ENCODE results near the gene TSPAN4. TPM values are rescaled to one million over a fixed set of nuclear protein-coding genes. Genes with fewer than 3 reads are reported as not detected.
A peak's percentile ranks its signal among the peaks of the same experiment; 100 is the strongest.

Gene TSPAN4
- total and polyA plus RNA-seq, 2 of the 13 experiments (the other 11 are each of a cell fraction or from before 2014, with no cell fraction given), result 31.7 to 68.3 TPM

DNA sequence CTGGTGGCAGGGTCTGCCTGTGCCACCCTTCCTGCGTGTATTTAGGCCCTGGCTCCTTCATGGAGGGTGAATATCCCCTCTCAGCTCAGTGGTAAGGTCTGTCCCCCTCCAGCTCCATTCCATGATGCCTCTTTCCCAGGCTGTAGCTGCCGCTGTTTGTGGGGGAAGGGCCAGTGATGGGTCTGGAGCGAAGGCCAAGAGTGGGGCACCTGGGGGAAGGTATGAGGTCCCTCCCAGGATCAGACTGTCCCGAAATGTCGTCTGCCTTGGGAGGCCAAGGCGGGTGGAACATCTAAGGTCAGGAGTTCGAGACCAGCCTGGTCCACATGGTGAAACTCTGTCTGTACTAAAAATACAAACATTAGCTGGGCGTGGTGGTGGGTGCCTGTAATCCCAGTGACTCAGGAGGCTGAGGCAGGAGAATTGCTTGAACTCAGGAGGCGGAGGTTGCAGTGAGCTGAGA, 8.8 kb upstream of the TSPAN4 start (continued):
- no peak for TF ChIP-seq ZNF549 (CRISPR knock-in tag; IDR thresholded peaks at IDR 0.05)
- TF ChIP-seq ZSCAN20 (CRISPR knock-in tag; IDR thresholded peaks at IDR 0.05; ENCODE audit: borderline replicate concordance), result no peak
- TF ChIP-seq ZNF552 (CRISPR knock-in tag; IDR thresholded peaks at IDR 0.05; ENCODE audit: borderline replicate concordance), result no peak
- TF ChIP-seq REPIN1 (CRISPR knock-in tag; IDR thresholded peaks at IDR 0.05; ENCODE audit: borderline replicate concordance, low read depth), result 0 out of 2 replicates have a peak, but pooled peaks have one; percentile 2
- TF ChIP-seq, protein P1, sequence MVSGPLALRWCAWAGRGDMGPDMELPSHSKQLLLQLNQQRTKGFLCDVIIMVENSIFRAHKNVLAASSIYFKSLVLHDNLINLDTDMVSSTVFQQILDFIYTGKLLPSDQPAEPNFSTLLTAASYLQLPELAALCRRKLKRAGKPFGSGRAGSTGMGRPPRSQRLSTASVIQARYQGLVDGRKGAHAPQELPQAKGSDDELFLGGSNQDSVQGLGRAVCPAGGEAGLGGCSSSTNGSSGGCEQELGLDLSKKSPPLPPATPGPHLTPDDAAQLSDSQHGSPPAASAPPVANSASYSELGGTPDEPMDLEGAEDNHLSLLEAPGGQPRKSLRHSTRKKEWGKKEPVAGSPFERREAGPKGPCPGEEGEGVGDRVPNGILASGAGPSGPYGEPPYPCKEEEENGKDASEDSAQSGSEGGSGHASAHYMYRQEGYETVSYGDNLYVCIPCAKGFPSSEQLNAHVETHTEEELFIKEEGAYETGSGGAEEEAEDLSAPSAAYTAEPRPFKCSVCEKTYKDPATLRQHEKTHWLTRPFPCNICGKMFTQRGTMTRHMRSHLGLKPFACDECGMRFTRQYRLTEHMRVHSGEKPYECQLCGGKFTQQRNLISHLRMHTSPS (CRISPR knock-in tag; IDR thresholded peaks at IDR 0.05; ENCODE audit: low read depth), result no peak
- TF ChIP-seq, protein P2, sequence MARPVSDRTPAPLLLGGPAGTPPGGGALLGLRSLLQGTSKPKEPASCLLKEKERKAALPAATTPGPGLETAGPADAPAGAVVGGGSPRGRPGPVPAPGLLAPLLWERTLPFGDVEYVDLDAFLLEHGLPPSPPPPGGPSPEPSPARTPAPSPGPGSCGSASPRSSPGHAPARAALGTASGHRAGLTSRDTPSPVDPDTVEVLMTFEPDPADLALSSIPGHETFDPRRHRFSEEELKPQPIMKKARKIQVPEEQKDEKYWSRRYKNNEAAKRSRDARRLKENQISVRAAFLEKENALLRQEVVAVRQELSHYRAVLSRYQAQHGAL (CRISPR knock-in tag; IDR thresholded peaks at IDR 0.05; ENCODE audit: not compliant biosample characterization), result no peak
- TF ChIP-seq, protein P3, sequence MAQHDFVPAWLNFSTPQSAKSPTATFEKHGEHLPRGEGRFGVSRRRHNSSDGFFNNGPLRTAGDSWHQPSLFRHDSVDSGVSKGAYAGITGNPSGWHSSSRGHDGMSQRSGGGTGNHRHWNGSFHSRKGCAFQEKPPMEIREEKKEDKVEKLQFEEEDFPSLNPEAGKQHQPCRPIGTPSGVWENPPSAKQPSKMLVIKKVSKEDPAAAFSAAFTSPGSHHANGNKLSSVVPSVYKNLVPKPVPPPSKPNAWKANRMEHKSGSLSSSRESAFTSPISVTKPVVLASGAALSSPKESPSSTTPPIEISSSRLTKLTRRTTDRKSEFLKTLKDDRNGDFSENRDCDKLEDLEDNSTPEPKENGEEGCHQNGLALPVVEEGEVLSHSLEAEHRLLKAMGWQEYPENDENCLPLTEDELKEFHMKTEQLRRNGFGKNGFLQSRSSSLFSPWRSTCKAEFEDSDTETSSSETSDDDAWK (CRISPR knock-in tag; IDR thresholded peaks at IDR 0.05), result no peak
- TF ChIP-seq, protein P4, sequence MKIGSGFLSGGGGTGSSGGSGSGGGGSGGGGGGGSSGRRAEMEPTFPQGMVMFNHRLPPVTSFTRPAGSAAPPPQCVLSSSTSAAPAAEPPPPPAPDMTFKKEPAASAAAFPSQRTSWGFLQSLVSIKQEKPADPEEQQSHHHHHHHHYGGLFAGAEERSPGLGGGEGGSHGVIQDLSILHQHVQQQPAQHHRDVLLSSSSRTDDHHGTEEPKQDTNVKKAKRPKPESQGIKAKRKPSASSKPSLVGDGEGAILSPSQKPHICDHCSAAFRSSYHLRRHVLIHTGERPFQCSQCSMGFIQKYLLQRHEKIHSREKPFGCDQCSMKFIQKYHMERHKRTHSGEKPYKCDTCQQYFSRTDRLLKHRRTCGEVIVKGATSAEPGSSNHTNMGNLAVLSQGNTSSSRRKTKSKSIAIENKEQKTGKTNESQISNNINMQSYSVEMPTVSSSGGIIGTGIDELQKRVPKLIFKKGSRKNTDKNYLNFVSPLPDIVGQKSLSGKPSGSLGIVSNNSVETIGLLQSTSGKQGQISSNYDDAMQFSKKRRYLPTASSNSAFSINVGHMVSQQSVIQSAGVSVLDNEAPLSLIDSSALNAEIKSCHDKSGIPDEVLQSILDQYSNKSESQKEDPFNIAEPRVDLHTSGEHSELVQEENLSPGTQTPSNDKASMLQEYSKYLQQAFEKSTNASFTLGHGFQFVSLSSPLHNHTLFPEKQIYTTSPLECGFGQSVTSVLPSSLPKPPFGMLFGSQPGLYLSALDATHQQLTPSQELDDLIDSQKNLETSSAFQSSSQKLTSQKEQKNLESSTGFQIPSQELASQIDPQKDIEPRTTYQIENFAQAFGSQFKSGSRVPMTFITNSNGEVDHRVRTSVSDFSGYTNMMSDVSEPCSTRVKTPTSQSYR (CRISPR knock-in tag; IDR thresholded peaks at IDR 0.05; ENCODE audit: borderline replicate concordance), result peak; percentile 58
- TF ChIP-seq, protein P5, sequence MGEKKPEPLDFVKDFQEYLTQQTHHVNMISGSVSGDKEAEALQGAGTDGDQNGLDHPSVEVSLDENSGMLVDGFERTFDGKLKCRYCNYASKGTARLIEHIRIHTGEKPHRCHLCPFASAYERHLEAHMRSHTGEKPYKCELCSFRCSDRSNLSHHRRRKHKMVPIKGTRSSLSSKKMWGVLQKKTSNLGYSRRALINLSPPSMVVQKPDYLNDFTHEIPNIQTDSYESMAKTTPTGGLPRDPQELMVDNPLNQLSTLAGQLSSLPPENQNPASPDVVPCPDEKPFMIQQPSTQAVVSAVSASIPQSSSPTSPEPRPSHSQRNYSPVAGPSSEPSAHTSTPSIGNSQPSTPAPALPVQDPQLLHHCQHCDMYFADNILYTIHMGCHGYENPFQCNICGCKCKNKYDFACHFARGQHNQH (CRISPR knock-in tag; IDR thresholded peaks at IDR 0.05), result no peak
- TF ChIP-seq ZNF326 (CRISPR knock-in tag; IDR thresholded peaks at IDR 0.05; ENCODE audit: borderline replicate concordance), result no peak
- TF ChIP-seq, protein P6, sequence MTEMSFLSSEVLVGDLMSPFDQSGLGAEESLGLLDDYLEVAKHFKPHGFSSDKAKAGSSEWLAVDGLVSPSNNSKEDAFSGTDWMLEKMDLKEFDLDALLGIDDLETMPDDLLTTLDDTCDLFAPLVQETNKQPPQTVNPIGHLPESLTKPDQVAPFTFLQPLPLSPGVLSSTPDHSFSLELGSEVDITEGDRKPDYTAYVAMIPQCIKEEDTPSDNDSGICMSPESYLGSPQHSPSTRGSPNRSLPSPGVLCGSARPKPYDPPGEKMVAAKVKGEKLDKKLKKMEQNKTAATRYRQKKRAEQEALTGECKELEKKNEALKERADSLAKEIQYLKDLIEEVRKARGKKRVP (CRISPR knock-in tag; IDR thresholded peaks at IDR 0.05), result no peak
- TF ChIP-seq NFIC (IDR thresholded peaks at IDR 0.05; ENCODE audit: low read length), result no peak
- TF ChIP-seq ZZZ3 (CRISPR knock-in tag; IDR thresholded peaks at IDR 0.05; ENCODE audit: borderline replicate concordance), result no peak
- TF ChIP-seq, protein P7, sequence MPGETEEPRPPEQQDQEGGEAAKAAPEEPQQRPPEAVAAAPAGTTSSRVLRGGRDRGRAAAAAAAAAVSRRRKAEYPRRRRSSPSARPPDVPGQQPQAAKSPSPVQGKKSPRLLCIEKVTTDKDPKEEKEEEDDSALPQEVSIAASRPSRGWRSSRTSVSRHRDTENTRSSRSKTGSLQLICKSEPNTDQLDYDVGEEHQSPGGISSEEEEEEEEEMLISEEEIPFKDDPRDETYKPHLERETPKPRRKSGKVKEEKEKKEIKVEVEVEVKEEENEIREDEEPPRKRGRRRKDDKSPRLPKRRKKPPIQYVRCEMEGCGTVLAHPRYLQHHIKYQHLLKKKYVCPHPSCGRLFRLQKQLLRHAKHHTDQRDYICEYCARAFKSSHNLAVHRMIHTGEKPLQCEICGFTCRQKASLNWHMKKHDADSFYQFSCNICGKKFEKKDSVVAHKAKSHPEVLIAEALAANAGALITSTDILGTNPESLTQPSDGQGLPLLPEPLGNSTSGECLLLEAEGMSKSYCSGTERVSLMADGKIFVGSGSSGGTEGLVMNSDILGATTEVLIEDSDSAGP (CRISPR knock-in tag; IDR thresholded peaks at IDR 0.05; ENCODE audit: borderline replicate concordance), result no peak
- 0 out of 2 replicates have a peak, but pooled peaks have one; percentile 41 for TF ChIP-seq ZNF607 (CRISPR knock-in tag; IDR thresholded peaks at IDR 0.05; ENCODE audit: borderline replicate concordance)
- no peak for TF ChIP-seq PCBP1 (IDR thresholded peaks at IDR 0.05; ENCODE audit: borderline replicate concordance, low read depth, low read length)
- TF ChIP-seq SIX1 (CRISPR knock-in tag; IDR thresholded peaks at IDR 0.05; ENCODE audit: borderline replicate concordance), result no peak
